ENCODE results near the gene HRAS. TPM values are rescaled to one million over a fixed set of nuclear protein-coding genes. Genes with fewer than 3 reads are reported as not detected.

HRAS gene
- total and polyA plus RNA-seq, 2 of the 13 experiments (the other 11 are each of a cell fraction or from before 2014, with no cell fraction given): 32.9 to 50.0 TPM

DNA sequence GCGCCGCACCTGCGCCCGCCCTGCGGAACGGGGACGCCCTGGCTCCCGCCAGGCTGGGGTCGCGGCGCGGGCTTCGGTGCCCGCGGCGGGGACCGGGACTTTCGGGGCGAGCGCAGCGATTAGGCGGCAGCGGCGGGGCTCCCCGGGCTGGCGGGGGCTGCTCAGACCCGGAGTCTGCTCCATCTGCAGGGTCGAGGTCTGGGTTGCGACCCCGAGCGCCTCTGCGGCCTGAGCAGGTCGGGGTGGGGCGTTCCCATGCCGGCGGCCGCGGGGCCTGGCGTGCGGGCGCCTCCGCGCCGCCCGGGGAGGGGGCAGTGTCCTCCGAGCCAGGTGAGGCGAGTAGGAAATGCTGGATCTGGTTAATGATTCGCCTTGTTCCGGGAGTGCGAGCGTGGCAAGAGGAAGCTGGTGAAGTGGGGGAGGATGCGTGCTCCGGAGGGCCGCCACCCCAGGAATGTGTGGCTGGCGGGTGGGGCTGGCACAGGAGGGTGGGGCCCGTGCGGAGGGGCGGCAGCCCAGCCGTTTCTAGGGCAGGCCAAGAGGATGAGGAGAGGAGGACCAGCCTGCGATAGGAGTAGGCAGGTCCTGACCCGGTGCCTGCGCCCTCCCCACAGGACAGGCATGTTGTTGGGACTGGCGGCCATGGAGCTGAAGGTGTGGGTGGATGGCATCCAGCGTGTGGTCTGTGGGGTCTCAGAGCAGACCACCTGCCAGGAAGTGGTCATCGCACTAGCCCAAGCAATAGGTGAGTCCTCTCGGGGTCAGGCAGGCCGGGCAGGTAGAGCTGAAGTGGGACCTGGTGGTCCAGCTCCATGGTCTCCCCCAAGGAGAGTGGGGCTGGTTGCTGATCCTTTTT lies 26.0 kb upstream of the HRAS start (continued):
- TF ChIP-seq PAWR (CRISPR knock-in tag; IDR thresholded peaks at IDR 0.05; ENCODE audit: borderline replicate concordance) (0 out of 2 replicates have a peak, but pooled peaks have one; percentile 7), SOX13 (IDR thresholded peaks at IDR 0.05) (no peak), SOX13 (CRISPR knock-in tag; conservative IDR thresholded peaks at IDR 0.05 in 1 of 2, IDR thresholded peaks at IDR 0.05 in 1 of 2) (peak in 1 of 2 experiments; percentile 33; a peak in 1 of 4 replicates), DR1 (CRISPR knock-in tag; IDR thresholded peaks at IDR 0.05) (no peak), NKX3-1 (CRISPR knock-in tag; IDR thresholded peaks at IDR 0.05) (no peak), ZNF776 (CRISPR knock-in tag; IDR thresholded peaks at IDR 0.05) (0 out of 2 replicates have a peak, but pooled peaks have one; percentile 19), ZNF207 (IDR thresholded peaks at IDR 0.05; ENCODE audit: borderline replicate concordance) (no peak), RARA (CRISPR knock-in tag; IDR thresholded peaks at IDR 0.05) (0 out of 2 replicates have a peak, but pooled peaks have one; percentile 44), NFKBIZ (CRISPR knock-in tag; IDR thresholded peaks at IDR 0.05) (no peak), BORCS8-MEF2B (CRISPR knock-in tag; IDR thresholded peaks at IDR 0.05) (no peak), ATF7-NPFF (CRISPR knock-in tag; IDR thresholded peaks at IDR 0.05; ENCODE audit: low read depth) (peak; percentile 40; the same call in 1 of the 2 replicates)
- TF ChIP-seq, protein P1, sequence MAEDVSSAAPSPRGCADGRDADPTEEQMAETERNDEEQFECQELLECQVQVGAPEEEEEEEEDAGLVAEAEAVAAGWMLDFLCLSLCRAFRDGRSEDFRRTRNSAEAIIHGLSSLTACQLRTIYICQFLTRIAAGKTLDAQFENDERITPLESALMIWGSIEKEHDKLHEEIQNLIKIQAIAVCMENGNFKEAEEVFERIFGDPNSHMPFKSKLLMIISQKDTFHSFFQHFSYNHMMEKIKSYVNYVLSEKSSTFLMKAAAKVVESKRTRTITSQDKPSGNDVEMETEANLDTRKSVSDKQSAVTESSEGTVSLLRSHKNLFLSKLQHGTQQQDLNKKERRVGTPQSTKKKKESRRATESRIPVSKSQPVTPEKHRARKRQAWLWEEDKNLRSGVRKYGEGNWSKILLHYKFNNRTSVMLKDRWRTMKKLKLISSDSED (CRISPR knock-in tag; IDR thresholded peaks at IDR 0.05): no peak
- TF ChIP-seq, protein P2, sequence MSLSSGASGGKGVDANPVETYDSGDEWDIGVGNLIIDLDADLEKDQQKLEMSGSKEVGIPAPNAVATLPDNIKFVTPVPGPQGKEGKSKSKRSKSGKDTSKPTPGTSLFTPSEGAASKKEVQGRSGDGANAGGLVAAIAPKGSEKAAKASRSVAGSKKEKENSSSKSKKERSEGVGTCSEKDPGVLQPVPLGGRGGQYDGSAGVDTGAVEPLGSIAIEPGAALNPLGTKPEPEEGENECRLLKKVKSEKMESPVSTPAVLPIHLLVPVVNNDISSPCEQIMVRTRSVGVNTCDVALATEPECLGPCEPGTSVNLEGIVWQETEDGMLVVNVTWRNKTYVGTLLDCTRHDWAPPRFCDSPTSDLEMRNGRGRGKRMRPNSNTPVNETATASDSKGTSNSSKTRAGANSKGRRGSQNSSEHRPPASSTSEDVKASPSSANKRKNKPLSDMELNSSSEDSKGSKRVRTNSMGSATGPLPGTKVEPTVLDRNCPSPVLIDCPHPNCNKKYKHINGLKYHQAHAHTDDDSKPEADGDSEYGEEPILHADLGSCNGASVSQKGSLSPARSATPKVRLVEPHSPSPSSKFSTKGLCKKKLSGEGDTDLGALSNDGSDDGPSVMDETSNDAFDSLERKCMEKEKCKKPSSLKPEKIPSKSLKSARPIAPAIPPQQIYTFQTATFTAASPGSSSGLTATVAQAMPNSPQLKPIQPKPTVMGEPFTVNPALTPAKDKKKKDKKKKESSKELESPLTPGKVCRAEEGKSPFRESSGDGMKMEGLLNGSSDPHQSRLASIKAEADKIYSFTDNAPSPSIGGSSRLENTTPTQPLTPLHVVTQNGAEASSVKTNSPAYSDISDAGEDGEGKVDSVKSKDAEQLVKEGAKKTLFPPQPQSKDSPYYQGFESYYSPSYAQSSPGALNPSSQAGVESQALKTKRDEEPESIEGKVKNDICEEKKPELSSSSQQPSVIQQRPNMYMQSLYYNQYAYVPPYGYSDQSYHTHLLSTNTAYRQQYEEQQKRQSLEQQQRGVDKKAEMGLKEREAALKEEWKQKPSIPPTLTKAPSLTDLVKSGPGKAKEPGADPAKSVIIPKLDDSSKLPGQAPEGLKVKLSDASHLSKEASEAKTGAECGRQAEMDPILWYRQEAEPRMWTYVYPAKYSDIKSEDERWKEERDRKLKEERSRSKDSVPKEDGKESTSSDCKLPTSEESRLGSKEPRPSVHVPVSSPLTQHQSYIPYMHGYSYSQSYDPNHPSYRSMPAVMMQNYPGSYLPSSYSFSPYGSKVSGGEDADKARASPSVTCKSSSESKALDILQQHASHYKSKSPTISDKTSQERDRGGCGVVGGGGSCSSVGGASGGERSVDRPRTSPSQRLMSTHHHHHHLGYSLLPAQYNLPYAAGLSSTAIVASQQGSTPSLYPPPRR (CRISPR knock-in tag; IDR thresholded peaks at IDR 0.05; ENCODE audit: borderline replicate concordance): peak; percentile 41; the same call in 1 of the 2 replicates
- TF ChIP-seq, protein P3, sequence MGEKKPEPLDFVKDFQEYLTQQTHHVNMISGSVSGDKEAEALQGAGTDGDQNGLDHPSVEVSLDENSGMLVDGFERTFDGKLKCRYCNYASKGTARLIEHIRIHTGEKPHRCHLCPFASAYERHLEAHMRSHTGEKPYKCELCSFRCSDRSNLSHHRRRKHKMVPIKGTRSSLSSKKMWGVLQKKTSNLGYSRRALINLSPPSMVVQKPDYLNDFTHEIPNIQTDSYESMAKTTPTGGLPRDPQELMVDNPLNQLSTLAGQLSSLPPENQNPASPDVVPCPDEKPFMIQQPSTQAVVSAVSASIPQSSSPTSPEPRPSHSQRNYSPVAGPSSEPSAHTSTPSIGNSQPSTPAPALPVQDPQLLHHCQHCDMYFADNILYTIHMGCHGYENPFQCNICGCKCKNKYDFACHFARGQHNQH (CRISPR knock-in tag; IDR thresholded peaks at IDR 0.05): peak; percentile 66; the same call in 1 of the 2 replicates
- TF ChIP-seq, protein P4, sequence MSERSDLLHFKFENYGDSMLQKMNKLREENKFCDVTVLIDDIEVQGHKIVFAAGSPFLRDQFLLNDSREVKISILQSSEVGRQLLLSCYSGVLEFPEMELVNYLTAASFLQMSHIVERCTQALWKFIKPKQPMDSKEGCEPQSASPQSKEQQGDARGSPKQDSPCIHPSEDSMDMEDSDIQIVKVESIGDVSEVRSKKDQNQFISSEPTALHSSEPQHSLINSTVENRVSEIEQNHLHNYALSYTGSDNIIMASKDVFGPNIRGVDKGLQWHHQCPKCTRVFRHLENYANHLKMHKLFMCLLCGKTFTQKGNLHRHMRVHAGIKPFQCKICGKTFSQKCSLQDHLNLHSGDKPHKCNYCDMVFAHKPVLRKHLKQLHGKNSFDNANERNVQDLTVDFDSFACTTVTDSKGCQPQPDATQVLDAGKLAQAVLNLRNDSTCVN (CRISPR knock-in tag; IDR thresholded peaks at IDR 0.05; ENCODE audit: borderline replicate concordance): no peak
